ENCODE data around the gene ANTXR1. TPM values are rescaled to one million over a fixed set of nuclear protein-coding genes. Genes with fewer than 3 reads are reported as not detected.

The ANTXR1 gene
- total RNA-seq, 1 donor from 2014 or later = 35.5 TPM

- H3K4me3 ChIP-seq (ENCODE audit: low read depth, low read length) = no peak overlapping the region
- H3K36me3 ChIP-seq (ENCODE audit: control insufficient read depth, insufficient read depth, low read length) = no peaks in the 10 kb centered on the region
- no peak for DNase-seq (ENCODE audit: low read depth)
- TF ChIP-seq CTCF (IDR thresholded peaks at IDR 0.05; ENCODE audit: insufficient read depth, low read length, poor library complexity, severe bottlenecking) = no peak
- no peaks in the 10 kb centered on the region for H3K27me3 ChIP-seq (ENCODE audit: control insufficient read depth, insufficient read depth, low read length)
Measured at GRCh38 chr2:69166465-69166811, 153.5 kb downstream of the ANTXR1 start.

GRCh38 chr2:69166812-69167468, 154.0 kb downstream of the ANTXR1 start:
- Histone ChIP-seq H3K4me3 (ENCODE audit: low read depth, low read length) (no peak overlapping the region), H3K36me3 (ENCODE audit: control insufficient read depth, insufficient read depth, low read length) (no peaks in the 10 kb centered on the region), H3K27me3 (ENCODE audit: control insufficient read depth, insufficient read depth, low read length) (no peaks in the 10 kb centered on the region)
- no peak for TF ChIP-seq CTCF (IDR thresholded peaks at IDR 0.05; ENCODE audit: insufficient read depth, low read length, poor library complexity, severe bottlenecking)
- DNase-seq (ENCODE audit: low read depth) = no peak

GRCh38 chr2:69167469-69167822, 154.5 kb downstream of the ANTXR1 start:
- no peaks in the 10 kb centered on the region for H3K27me3 ChIP-seq (ENCODE audit: control insufficient read depth, insufficient read depth, low read length)
- H3K4me3 ChIP-seq (ENCODE audit: low read depth, low read length) = no peak overlapping the region
- no peak for TF ChIP-seq CTCF (IDR thresholded peaks at IDR 0.05; ENCODE audit: insufficient read depth, low read length, poor library complexity, severe bottlenecking)
- DNase-seq (ENCODE audit: low read depth) = no peak
- H3K36me3 ChIP-seq (ENCODE audit: control insufficient read depth, insufficient read depth, low read length) = no peaks in the 10 kb centered on the region

GRCh38 chr2:69168144-69168813, 155.3 kb downstream of the ANTXR1 start:
- Histone ChIP-seq H3K36me3 (ENCODE audit: control insufficient read depth, insufficient read depth, low read length) (no peaks in the 10 kb centered on the region), H3K4me3 (ENCODE audit: low read depth, low read length) (no peak overlapping the region), H3K27me3 (ENCODE audit: control insufficient read depth, insufficient read depth, low read length) (no peaks in the 10 kb centered on the region)
- DNase-seq (ENCODE audit: low read depth) = no peak
- TF ChIP-seq CTCF (IDR thresholded peaks at IDR 0.05; ENCODE audit: insufficient read depth, low read length, poor library complexity, severe bottlenecking) = no peak

- TF ChIP-seq CTCF (IDR thresholded peaks at IDR 0.05; ENCODE audit: insufficient read depth, low read length, poor library complexity, severe bottlenecking) = no peak
- H3K4me3 ChIP-seq (ENCODE audit: low read depth, low read length) = no peak overlapping the region
Measured at GRCh38 chr2:69168950-69169654, 156.1 kb downstream of the ANTXR1 start.

More at GRCh38 chr2:69168950-69169654, 156.1 kb downstream of the ANTXR1 start:
- H3K27me3 ChIP-seq (ENCODE audit: control insufficient read depth, insufficient read depth, low read length) = no peaks in the 10 kb centered on the region
- H3K36me3 ChIP-seq (ENCODE audit: control insufficient read depth, insufficient read depth, low read length) = no peaks in the 10 kb centered on the region
- DNase-seq (ENCODE audit: low read depth) = no peak

Measured in kidney epithelial cell (primary cell).